Lower lobe of right lung (tissue), 2 donors: ENCODE results near the gene NEDD4. TPM values are rescaled to one million over a fixed set of nuclear protein-coding genes. Genes with fewer than 3 reads are reported as not detected.
"Not testable (repeated sequence)": the region's sequence is repeated elsewhere in the genome, so short reads cannot be mapped to it uniquely, and the experiment has no call there.

ENCODE experiments used
- ATAC-seq, 2 donors: fragments of 200-7000 bp; cut with Tn5 transposase; one replicate each; pipeline ENCODE4 v1.9.1; 2020 to 2022; ENCODE audit warnings: mild to moderate bottlenecking in 2 of 2, moderate library complexity in 2 of 2
- DNase-seq: peaks from one replicate; pipeline ENCODE4 v3.0.0-alpha.2; 2020
- H3K27ac ChIP-seq: fragments of 200-600 bp; one replicate; pipeline ENCODE4 v1.8.0; 2022
- H3K27me3 ChIP-seq: fragments of 200-600 bp; one replicate; pipeline ENCODE4 v1.8.0; 2022; ENCODE audit warnings: low read depth
- H3K36me3 ChIP-seq: fragments of 200-600 bp; one replicate; pipeline ENCODE4 v1.8.0; 2022; ENCODE audit warnings: mild to moderate bottlenecking
- H3K4me1 ChIP-seq: fragments of 200-600 bp; one replicate; pipeline ENCODE4 v1.8.0; 2022
- H3K4me3 ChIP-seq: fragments of 200-600 bp; one replicate; pipeline ENCODE4 v1.8.0; 2022; ENCODE audit warnings: mild to moderate bottlenecking
- H3K9me3 ChIP-seq: fragments of 200-600 bp; one replicate; pipeline ENCODE4 v1.8.0; 2022
- intact Hi-C: fragments of 100-400 bp; cut with DNase I; formaldehyde crosslinking; loops from one replicate; pipeline ENCODE4 v1.11.0; 2022
- total RNA-seq: library from RNA; stranded (reverse); fragmentation: NEBNext Ultra II Directional; extraction: Animal tissue kit (Norgen Biotek cat#: 25700); gene quantifications from one replicate; pipeline ENCODE4 v1.2.1, GENCODE V29; 2021
- TF ChIP-seq, protein P1 (sequence below): fragments of 200-600 bp; IDR thresholded peaks from one replicate; pipeline ENCODE4 v1.8.0; 2022; ENCODE audit warnings: antibody characterized with exemption, mild to moderate bottlenecking
- donor health status: DM: no; HTN: yes; CAD: no; lungs with severe emphysema.

Gene NEDD4
- total RNA-seq, 1 donor from 2014 or later, result 16.5 TPM

DNA sequence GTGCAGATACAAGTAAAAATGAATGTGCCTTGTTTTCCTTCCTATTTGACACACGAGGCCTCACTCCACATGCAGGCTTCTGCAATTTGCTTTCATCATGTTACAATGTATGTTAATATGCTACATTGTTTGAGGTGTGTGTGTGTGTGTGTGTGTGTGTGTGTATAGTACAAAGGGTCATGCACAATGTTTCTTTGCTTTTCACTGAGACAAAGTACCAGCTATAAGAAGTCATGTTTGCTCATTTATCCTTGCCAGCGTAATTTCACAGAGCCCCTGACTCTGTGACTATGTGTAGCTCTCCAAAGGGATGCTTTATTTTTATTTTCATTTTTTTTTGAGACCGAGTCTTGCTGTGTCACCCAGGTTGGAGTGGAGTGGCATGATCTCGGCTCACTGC lies 38.0 kb upstream of the NEDD4 start:
- DNase-seq (no peak), ATAC-seq (no peak)
- Histone ChIP-seq H3K4me3 (no peak overlapping the region), H3K27ac (no peak overlapping the region), H3K9me3 (no peaks in the 10 kb centered on the region), H3K36me3 (no peaks in the 10 kb centered on the region), H3K4me1 (no peaks in the 10 kb centered on the region), H3K27me3 (no peaks in the 10 kb centered on the region)
- intact Hi-C loops, result no loop called here
- TF ChIP-seq, protein P1, sequence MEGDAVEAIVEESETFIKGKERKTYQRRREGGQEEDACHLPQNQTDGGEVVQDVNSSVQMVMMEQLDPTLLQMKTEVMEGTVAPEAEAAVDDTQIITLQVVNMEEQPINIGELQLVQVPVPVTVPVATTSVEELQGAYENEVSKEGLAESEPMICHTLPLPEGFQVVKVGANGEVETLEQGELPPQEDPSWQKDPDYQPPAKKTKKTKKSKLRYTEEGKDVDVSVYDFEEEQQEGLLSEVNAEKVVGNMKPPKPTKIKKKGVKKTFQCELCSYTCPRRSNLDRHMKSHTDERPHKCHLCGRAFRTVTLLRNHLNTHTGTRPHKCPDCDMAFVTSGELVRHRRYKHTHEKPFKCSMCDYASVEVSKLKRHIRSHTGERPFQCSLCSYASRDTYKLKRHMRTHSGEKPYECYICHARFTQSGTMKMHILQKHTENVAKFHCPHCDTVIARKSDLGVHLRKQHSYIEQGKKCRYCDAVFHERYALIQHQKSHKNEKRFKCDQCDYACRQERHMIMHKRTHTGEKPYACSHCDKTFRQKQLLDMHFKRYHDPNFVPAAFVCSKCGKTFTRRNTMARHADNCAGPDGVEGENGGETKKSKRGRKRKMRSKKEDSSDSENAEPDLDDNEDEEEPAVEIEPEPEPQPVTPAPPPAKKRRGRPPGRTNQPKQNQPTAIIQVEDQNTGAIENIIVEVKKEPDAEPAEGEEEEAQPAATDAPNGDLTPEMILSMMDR, result no peak

DNA sequence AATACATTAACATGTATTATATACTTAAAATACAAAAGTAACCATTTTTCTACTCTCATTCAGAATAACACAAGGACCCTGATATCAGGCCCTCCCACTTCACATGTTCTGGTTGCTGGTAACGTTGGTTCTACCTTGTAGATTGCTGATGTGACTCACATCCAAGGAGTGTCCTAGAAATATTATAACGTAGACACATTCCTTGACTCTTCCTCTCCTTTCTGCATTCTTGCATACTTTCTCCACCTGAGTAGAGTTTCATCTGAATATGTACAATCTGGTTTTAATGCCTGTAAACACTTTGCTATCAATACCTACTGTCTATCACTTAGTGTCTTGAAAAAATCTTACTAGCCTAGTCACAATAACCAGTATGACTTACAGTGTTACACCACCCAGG lies 35.0 kb upstream of the NEDD4 start:
- no peaks in the 10 kb centered on the region for H3K4me1 ChIP-seq
- DNase-seq (no peak), ATAC-seq (no peak)
- no peak overlapping the region for H3K4me3 ChIP-seq
- H3K9me3 ChIP-seq, result no peaks in the 10 kb centered on the region
- TF ChIP-seq, protein P1, result no peak
- no peaks in the 10 kb centered on the region for H3K27me3 ChIP-seq
- no peaks in the 10 kb centered on the region for H3K36me3 ChIP-seq
- H3K27ac ChIP-seq, result no peak overlapping the region
- intact Hi-C loops, result no loop called here

DNA sequence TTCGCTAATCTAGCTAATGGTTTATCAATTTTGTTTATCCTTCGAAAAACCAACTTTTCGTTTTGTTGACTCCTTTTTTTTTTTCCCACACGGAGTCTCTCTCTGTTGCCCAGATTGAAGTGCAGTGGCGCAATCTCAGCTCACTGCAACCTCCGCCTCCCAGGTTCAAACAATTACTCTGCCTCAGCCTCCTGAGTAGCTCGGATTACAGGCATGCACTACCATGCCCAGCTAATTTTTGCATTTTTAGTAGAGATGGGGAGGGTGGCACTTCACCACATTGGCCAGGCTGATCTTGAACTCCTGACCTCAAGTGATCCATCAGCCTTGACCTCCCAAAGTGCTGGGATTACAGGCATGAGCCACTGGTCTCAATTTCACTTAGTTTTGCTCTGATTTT lies 29.7 kb upstream of the NEDD4 start:
- intact Hi-C loops, DNase-seq, H3K4me3 ChIP-seq, H3K27me3 ChIP-seq, H3K36me3 ChIP-seq, H3K9me3 ChIP-seq, ATAC-seq, H3K27ac ChIP-seq, H3K4me1 ChIP-seq: not testable (repeated sequence)

DNA sequence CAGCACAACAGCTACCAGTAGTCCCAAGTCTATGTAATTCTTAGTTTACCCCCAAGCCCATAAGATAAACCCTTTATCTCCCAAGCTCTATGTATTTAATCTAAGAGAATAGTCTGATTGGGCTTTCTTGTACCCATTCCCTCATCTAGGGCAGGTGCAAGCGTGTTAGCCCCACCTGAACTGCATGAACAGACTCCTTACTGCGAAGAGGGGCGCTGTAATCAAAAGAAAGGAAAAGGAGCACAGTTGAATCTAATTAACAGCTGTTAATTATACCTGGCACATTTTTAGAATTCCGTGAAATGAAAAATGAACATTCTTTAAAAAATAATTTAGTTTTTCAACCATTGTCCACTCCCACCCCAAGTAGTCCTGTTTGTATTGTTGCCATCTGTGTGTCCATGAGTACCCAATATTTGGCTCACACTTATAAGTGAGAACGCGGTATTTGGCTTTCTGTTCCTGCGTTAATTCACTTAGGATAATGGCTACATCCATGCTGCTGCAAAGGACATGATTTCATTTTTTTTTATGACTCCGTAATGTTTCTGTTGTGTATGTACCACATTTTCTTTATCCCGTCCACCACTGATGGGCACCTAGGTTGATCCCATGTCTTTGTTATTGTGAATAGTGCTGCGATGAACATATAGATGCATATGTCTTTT lies 26.5 kb upstream of the NEDD4 start:
- DNase-seq, result no peak
- Histone ChIP-seq H3K36me3 (no peaks in the 10 kb centered on the region), H3K27ac (no peak overlapping the region), H3K9me3 (no peaks in the 10 kb centered on the region), H3K4me1 (no peaks in the 10 kb centered on the region), H3K27me3 (no peaks in the 10 kb centered on the region), H3K4me3 (no peak overlapping the region)
- ATAC-seq, result no peak
- intact Hi-C loops, result no loop called here
- TF ChIP-seq, protein P1, result no peak

DNA sequence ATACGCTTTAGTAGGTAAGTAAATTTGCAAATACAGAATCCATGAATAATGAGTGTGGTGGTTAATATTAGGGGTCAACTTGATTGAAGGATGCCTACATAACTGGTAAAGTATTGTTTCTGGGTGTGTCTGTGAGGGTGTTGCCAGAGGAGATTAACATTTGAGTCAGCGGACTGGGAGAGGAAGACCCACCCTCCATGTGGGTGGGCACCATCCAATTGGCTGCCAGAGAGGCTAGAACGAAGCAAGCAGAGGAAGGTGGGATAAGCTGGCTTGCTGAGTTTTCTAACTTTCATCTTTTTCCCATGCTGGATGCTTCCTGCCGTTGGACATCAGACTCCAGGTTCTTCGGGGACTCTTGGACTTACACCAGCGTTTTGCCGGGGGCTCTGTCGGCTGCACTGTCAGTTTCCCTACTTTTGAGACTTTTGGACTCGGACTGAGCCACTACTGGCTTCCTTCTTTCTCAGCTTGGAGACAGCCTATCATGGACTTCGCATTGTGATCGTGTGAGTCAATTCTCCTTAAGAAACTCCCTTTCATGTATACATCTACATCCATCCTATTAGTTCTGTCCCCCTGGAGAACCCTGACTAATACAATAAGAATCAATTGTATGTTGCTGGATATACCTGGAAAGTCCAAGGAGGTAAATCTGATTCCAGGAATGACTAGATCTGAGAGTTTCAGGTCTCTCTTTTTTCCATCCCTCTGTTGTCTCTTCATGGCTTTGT lies 25.8 kb upstream of the NEDD4 start:
- TF ChIP-seq, protein P1, result no peak
- Histone ChIP-seq H3K27ac (no peak overlapping the region), H3K4me1 (no peaks in the 10 kb centered on the region), H3K36me3 (no peaks in the 10 kb centered on the region), H3K27me3 (no peaks in the 10 kb centered on the region), H3K9me3 (no peaks in the 10 kb centered on the region), H3K4me3 (no peak overlapping the region)
- intact Hi-C loops, result no loop called here
- no peak for ATAC-seq
- DNase-seq, result no peak

DNA sequence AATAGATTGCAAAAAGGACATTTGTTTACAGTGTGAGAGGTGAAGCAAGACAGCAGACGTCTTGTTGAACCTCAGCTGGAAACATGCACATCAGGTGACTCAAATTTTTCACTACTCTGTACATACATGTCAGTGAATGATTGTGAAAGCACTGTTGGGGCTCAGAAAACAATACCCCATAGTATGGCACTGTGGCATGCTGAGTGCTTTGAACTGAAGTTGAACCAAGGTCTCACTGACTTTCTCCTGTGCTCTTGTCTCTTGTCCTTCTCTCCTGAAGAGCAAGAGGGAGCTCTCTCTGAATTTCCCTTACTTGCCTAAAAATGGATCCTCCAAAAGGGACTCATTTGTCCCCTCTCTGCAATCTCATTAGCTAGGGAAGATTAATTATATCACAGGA lies 24.5 kb upstream of the NEDD4 start:
- ATAC-seq, result no peak
- intact Hi-C loops, result no loop called here
- no peaks in the 10 kb centered on the region for H3K27me3 ChIP-seq

More for the DNA sequence above, 24.5 kb upstream of the NEDD4 start:
- DNase-seq, result no peak
- no peak overlapping the region for H3K27ac ChIP-seq
- H3K4me3 ChIP-seq, result no peak overlapping the region
- H3K4me1 ChIP-seq, result no peaks in the 10 kb centered on the region
- no peaks in the 10 kb centered on the region for H3K36me3 ChIP-seq
- no peaks in the 10 kb centered on the region for H3K9me3 ChIP-seq
- TF ChIP-seq, protein P1, result no peak
